Neural cell (in vitro differentiated cells): ENCODE data around the gene P3R3URF. TPM values are rescaled to one million over a fixed set of nuclear protein-coding genes. Genes with fewer than 3 reads are reported as not detected.

Source experiments
- H2AFZ ChIP-seq: fragments of 200-600, 300-800 bp; sonication (generic), shearing (Covaris generic); 2 replicates; pipeline ENCODE4 v1.6.0; 2014; ENCODE audit warnings: low read depth, mild to moderate bottlenecking, antibody characterized with exemption, low read length, moderate library complexity
- H3F3A ChIP-seq: fragments of 200-600 bp; shearing (Covaris generic); 2 replicates; pipeline ENCODE4 v1.6.1; 2016; ENCODE audit warnings: mild to moderate bottlenecking, moderate library complexity, mixed read lengths, antibody characterized with exemption, low read length; ENCODE audit not compliant: insufficient read depth, poor library complexity, severe bottlenecking
- H3K27ac ChIP-seq: fragments of 200-600, 300-800 bp; sonication (generic), shearing (Covaris generic); 2 replicates; pipeline ENCODE4 v1.5.1; 2014; ENCODE audit warnings: mild to moderate bottlenecking, low read length, moderate library complexity
- H3K27me3 ChIP-seq: fragments of 300-800, 200-600 bp; sonication (generic), shearing (Covaris generic); 2 replicates; pipeline ENCODE4 v1.6.0; 2014; ENCODE audit warnings: mild to moderate bottlenecking, low read depth, low read length, moderate library complexity; ENCODE audit not compliant: insufficient read depth
- H3K36me3 ChIP-seq: fragments of 300-800, 200-600 bp; sonication (generic), shearing (Covaris generic); 2 replicates; pipeline ENCODE4 v1.5.1; 2014; ENCODE audit warnings: mild to moderate bottlenecking, antibody characterized with exemption, low read length, moderate library complexity; ENCODE audit not compliant: insufficient read depth
- H3K4me2 ChIP-seq: fragments of 300-800, 200-600 bp; sonication (generic), shearing (Covaris generic); 2 replicates; pipeline ENCODE4 v1.6.0; 2014; ENCODE audit warnings: mild to moderate bottlenecking, low read length
- H3K4me3 ChIP-seq: fragments of 300-800, 200-600 bp; sonication (generic), shearing (Covaris generic); 2 replicates; pipeline ENCODE4 v1.5.1; 2014; ENCODE audit warnings: mild to moderate bottlenecking, low read length, moderate library complexity
- H3K79me2 ChIP-seq: fragments of 200-600 bp; shearing (Covaris generic); replicated peaks from 2 replicates; pipeline ENCODE4 v1.6.0; 2014; ENCODE audit warnings: mild to moderate bottlenecking, low read length, moderate library complexity; ENCODE audit not compliant: insufficient read depth
- H3K9ac ChIP-seq: fragments of 300-800, 200-600 bp; sonication (generic), shearing (Covaris generic); 2 replicates; pipeline ENCODE4 v1.6.1; 2016; ENCODE audit warnings: mild to moderate bottlenecking, low read length, mixed read lengths
- H3K9me2 ChIP-seq: fragments of 200-600 bp; shearing (Covaris generic); 2 replicates; pipeline ENCODE4 v1.6.1; 2016; ENCODE audit warnings: mild to moderate bottlenecking, low read length, mixed read lengths; ENCODE audit not compliant: insufficient read depth
- H3K9me3 ChIP-seq: fragments of 200-600, 300-800 bp; sonication (generic), shearing (Covaris generic); 2 replicates; pipeline ENCODE4 v1.6.1; 2016; ENCODE audit warnings: mild to moderate bottlenecking, mixed run types, low read length, moderate library complexity, mixed read lengths
- H4K20me1 ChIP-seq: fragments of 200-600 bp; shearing (Covaris generic); 2 replicates; pipeline ENCODE4 v1.6.1; 2016; ENCODE audit warnings: mild to moderate bottlenecking, mixed run types; ENCODE audit not compliant: insufficient read depth
- EP300 ChIP-seq: fragments of 450-650 bp; conservative IDR thresholded peaks from 2 replicates; pipeline ENCODE4 v1.6.1; 2014; ENCODE audit warnings: antibody characterized with exemption, mild to moderate bottlenecking, moderate library complexity; ENCODE audit not compliant: poor library complexity, severe bottlenecking
- EZH2 ChIP-seq: fragments of 200-600, 300-800 bp; shearing (Covaris generic), sonication (generic); IDR thresholded peaks from 2 replicates; pipeline ENCODE4 v1.6.1; 2014; ENCODE audit warnings: antibody characterized with exemption, low read length, borderline replicate concordance, mild to moderate bottlenecking; ENCODE audit not compliant: insufficient read depth, poor library complexity, severe bottlenecking
- MXI1 ChIP-seq: fragments of 450-650 bp; conservative IDR thresholded peaks from 2 replicates; pipeline ENCODE4 v1.6.1; 2014; ENCODE audit warnings: antibody characterized with exemption, mild to moderate bottlenecking; ENCODE audit not compliant: poor library complexity, severe bottlenecking
- POLR2AphosphoS5 ChIP-seq: IDR thresholded peaks from 2 replicates; pipeline ENCODE4 v1.6.1; 2012
- RAD21 ChIP-seq: fragments of 450-650 bp; conservative IDR thresholded peaks from 2 replicates; pipeline ENCODE4 v1.6.1; 2014; ENCODE audit warnings: antibody characterized with exemption, mild to moderate bottlenecking, moderate library complexity
- SMC3 ChIP-seq: fragments of 450-650 bp; conservative IDR thresholded peaks from 2 replicates; pipeline ENCODE4 v1.6.1; 2014; ENCODE audit warnings: antibody characterized with exemption, mild to moderate bottlenecking, moderate library complexity; ENCODE audit not compliant: poor library complexity
- TAF1 ChIP-seq: IDR thresholded peaks from 2 replicates; pipeline ENCODE4 v1.6.1; 2012; ENCODE audit warnings: low read depth
- polyA plus RNA-seq: library from polyadenylated mRNA; depleted of rRNA; stranded (reverse); fragments of >200 nt; gene quantifications from 2 replicates; pipeline ENCODE4 v1.2.3, GENCODE V29; 2014
- small RNA-seq, 3 experiments: library from RNA; depleted of rRNA; stranded (forward); fragments of <200 nt; gene quantifications; one replicate each; pipeline ENCODE3, GENCODE V24; 2012
- TF ChIP-seq, protein P1 (sequence below): IDR thresholded peaks from 2 replicates; pipeline ENCODE4 v1.6.1; 2012; ENCODE audit warnings: borderline replicate concordance
- TF ChIP-seq, protein P2 (sequence below): fragments of 450-650 bp; IDR thresholded peaks from 2 replicates; pipeline ENCODE4 v1.5.1; 2014; ENCODE audit warnings: antibody characterized with exemption, mild to moderate bottlenecking, moderate library complexity; ENCODE audit not compliant: poor library complexity, severe bottlenecking

The P3R3URF gene
- polyA plus RNA-seq, 1 donor from 2014 or later = not detected

DNA sequence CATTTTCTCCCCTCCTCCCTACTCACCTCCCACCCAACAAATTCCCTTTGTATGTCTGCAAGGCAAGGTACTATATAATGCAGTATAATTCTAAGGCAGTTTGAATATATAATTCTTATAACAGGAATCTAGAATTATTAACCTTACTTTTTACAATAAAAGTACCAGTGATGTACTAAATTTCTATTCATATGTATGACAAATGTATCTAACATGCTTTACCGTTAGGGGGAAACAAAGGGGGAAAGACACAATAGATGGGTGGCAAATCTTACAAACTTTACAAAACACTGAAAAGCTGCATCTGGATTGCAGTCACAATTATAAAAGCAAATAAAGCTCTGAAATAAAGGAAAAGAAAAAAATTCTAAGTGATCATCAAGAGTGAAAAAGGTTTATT lies 46.2 kb downstream of the P3R3URF start:
- H3K4me3 ChIP-seq = peak overlapping the region; percentile 83
- no peak overlapping the region for H2AFZ ChIP-seq
- peaks cover 21% of the 10 kb centered on the region for H4K20me1 ChIP-seq
- no peaks in the 10 kb centered on the region for H3K9me2 ChIP-seq
- H3K27ac ChIP-seq = peak overlapping the region; percentile 98
- peak overlapping the region; percentile 89 for H3K4me2 ChIP-seq
- peak overlapping the region; percentile 98 for H3K9ac ChIP-seq
- peaks cover 68% of the 10 kb centered on the region for H3K79me2 ChIP-seq
- TF ChIP-seq, protein P1, sequence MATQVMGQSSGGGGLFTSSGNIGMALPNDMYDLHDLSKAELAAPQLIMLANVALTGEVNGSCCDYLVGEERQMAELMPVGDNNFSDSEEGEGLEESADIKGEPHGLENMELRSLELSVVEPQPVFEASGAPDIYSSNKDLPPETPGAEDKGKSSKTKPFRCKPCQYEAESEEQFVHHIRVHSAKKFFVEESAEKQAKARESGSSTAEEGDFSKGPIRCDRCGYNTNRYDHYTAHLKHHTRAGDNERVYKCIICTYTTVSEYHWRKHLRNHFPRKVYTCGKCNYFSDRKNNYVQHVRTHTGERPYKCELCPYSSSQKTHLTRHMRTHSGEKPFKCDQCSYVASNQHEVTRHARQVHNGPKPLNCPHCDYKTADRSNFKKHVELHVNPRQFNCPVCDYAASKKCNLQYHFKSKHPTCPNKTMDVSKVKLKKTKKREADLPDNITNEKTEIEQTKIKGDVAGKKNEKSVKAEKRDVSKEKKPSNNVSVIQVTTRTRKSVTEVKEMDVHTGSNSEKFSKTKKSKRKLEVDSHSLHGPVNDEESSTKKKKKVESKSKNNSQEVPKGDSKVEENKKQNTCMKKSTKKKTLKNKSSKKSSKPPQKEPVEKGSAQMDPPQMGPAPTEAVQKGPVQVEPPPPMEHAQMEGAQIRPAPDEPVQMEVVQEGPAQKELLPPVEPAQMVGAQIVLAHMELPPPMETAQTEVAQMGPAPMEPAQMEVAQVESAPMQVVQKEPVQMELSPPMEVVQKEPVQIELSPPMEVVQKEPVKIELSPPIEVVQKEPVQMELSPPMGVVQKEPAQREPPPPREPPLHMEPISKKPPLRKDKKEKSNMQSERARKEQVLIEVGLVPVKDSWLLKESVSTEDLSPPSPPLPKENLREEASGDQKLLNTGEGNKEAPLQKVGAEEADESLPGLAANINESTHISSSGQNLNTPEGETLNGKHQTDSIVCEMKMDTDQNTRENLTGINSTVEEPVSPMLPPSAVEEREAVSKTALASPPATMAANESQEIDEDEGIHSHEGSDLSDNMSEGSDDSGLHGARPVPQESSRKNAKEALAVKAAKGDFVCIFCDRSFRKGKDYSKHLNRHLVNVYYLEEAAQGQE = peak; percentile 56
- TF ChIP-seq TAF1 (peak; percentile 17), POLR2AphosphoS5 (peak; percentile 36), RAD21 (no peak), SMC3 (peak; percentile 15), EZH2 (no peak), EP300 (no peak), MXI1 (no peak)
- TF ChIP-seq, protein P2, sequence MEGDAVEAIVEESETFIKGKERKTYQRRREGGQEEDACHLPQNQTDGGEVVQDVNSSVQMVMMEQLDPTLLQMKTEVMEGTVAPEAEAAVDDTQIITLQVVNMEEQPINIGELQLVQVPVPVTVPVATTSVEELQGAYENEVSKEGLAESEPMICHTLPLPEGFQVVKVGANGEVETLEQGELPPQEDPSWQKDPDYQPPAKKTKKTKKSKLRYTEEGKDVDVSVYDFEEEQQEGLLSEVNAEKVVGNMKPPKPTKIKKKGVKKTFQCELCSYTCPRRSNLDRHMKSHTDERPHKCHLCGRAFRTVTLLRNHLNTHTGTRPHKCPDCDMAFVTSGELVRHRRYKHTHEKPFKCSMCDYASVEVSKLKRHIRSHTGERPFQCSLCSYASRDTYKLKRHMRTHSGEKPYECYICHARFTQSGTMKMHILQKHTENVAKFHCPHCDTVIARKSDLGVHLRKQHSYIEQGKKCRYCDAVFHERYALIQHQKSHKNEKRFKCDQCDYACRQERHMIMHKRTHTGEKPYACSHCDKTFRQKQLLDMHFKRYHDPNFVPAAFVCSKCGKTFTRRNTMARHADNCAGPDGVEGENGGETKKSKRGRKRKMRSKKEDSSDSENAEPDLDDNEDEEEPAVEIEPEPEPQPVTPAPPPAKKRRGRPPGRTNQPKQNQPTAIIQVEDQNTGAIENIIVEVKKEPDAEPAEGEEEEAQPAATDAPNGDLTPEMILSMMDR = peak; percentile 46
- H3K27me3 ChIP-seq = no peaks in the 10 kb centered on the region
- no peaks in the 10 kb centered on the region for H3K9me3 ChIP-seq
- no peaks in the 10 kb centered on the region for H3K36me3 ChIP-seq
- H3F3A ChIP-seq = peaks cover 5% of the 10 kb centered on the region

DNA sequence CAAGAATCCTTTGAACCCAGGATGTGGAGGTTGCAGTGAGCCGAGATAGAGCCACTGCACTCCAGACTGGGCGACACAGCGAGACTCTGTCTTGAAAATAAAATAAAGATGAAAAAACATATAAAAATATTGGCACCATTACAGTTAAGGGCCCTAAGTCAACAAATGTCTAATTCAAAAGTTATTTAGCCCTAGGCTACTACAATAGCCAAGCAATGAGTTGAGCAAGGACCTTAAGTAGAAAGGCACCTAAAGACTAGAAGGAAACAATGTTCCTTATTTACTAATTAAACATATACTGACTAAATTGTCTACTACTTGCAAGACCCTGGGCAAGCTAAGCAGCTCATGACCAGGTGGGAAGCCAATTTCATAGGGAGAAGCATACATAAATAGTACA lies 47.9 kb downstream of the P3R3URF start:
- H3F3A ChIP-seq = peaks cover 5% of the 10 kb centered on the region
- no peaks in the 10 kb centered on the region for H3K9me2 ChIP-seq
- no peaks in the 10 kb centered on the region for H3K9me3 ChIP-seq
- H3K27ac ChIP-seq = no peak overlapping the region
- no peaks in the 10 kb centered on the region for H3K36me3 ChIP-seq
- H3K4me3 ChIP-seq = peak overlapping the region; percentile 83
- H3K4me2 ChIP-seq = peak overlapping the region; percentile 89
- no peaks in the 10 kb centered on the region for H3K27me3 ChIP-seq
- H2AFZ ChIP-seq = no peak overlapping the region
- no peak for TF ChIP-seq RAD21
- no peak overlapping the region for H3K9ac ChIP-seq
- peaks cover 21% of the 10 kb centered on the region for H4K20me1 ChIP-seq
- H3K79me2 ChIP-seq = peaks cover 85% of the 10 kb centered on the region

Small RNA genes lying within 50 kb of the gene (small RNA-seq; reads per million reads assigned to genes)
- gene AL672043.1 = 0 reads per million in 3 experiments

Other genes starting within 250 kb of the P3R3URF start
- gene PIK3R3, start 43.9 kb downstream of the P3R3URF start, polyA plus RNA-seq = 119 and 125 TPM in 2 replicates
- gene TSPAN1, start 1.4 kb downstream of the P3R3URF start, polyA plus RNA-seq = 0.62 and 0.96 TPM in 2 replicates
- gene POMGNT1, start 21.9 kb upstream of the P3R3URF start, polyA plus RNA-seq = 128 and 147 TPM in 2 replicates
- gene LURAP1, start 26.8 kb upstream of the P3R3URF start, polyA plus RNA-seq = 0.50 TPM in 1 of 2 replicates, not detected in the other
- 1.1 TPM in 1 of 2 replicates, not detected in the other for gene RAD54L, start 71.3 kb upstream of the P3R3URF start, polyA plus RNA-seq
- 52.9 and 68.6 TPM in 2 replicates for gene LRRC41, start 127.1 kb upstream of the P3R3URF start, polyA plus RNA-seq
- gene UQCRH, start 127.2 kb upstream of the P3R3URF start, polyA plus RNA-seq = 1,068 and 1,272 TPM in 2 replicates
- 8.7 and 13.1 TPM in 2 replicates for gene NSUN4, start 164.3 kb upstream of the P3R3URF start, polyA plus RNA-seq
- 106 and 111 TPM in 2 replicates for gene FAAH, start 217.8 kb upstream of the P3R3URF start, polyA plus RNA-seq